GM12878 (cell line): ENCODE data around the gene DST. TPM values are rescaled to one million over a fixed set of nuclear protein-coding genes. Genes with fewer than 3 reads are reported as not detected.

Experiments
- ATAC-seq: fragments of 200-7000 bp; cut with Tn5 transposase; 3 replicates; pipeline ENCODE4 v1.9.1; 2020; ENCODE audit warnings: mild to moderate bottlenecking, moderate library complexity
- BruUV-seq: library from RNA; stranded (reverse); fragments of 400-500 nt; replicated peaks from 2 replicates; lab custom pipeline; 2021; lab: Mats Ljungman, UMichigan
- CTCF ChIA-PET: fragments of 300-600 bp; sonication (Branson Sonifier 250); formaldehyde crosslinking; extraction: SDS; loops from one replicate; lab custom pipeline; 2021; ENCODE audit warnings: inconsistent platforms; lab: Yijun Ruan, JAX
- POLR2A ChIA-PET: fragments of 350-600 bp; formaldehyde crosslinking; extraction: SDS; loops from one replicate; lab custom pipeline; 2021; ENCODE audit warnings: inconsistent platforms; lab: Charles Lee
- RAD21 ChIA-PET: fragments of 300-600 bp; sonication (Branson Sonifier 250); formaldehyde crosslinking; loops from one replicate; lab custom pipeline; 2023; ENCODE audit warnings: antibody characterized with exemption; ENCODE audit not compliant: unreplicated experiment; lab: Charles Lee
- SMC1A ChIA-PET: fragments of 300-600 bp; sonication (Branson Sonifier 250); formaldehyde crosslinking; loops from one replicate; lab custom pipeline; 2023; ENCODE audit not compliant: unreplicated experiment, uncharacterized antibody; lab: Charles Lee
- DNase-seq: peaks from one replicate; pipeline ENCODE4 v3.0.0-alpha.2; 2011; ENCODE audit warnings: low read depth, low spot score
- FAIRE-seq: peaks from 3 replicates; lab custom pipeline; 2011; peaks lifted over from hg19 to GRCh38; lab: Jason Lieb, UNC
- H2AFZ ChIP-seq: 2 replicates; pipeline ENCODE4 v1.6.0; 2011; ENCODE audit warnings: low read depth, low read length, control low read depth; ENCODE audit not compliant: control insufficient read depth
- H3K27ac ChIP-seq: 2 replicates; pipeline ENCODE4 v1.5.1; 2011; ENCODE audit warnings: control low read depth; ENCODE audit not compliant: control insufficient read depth, insufficient read depth
- H3K27me3 ChIP-seq, 2 experiments: replicated peaks in 1 of 2; 2 replicates each; pipeline versions ENCODE4 v1.6.0 to v1.6.1; 2011; ENCODE audit warnings: low read length in 1 of 2; ENCODE audit not compliant: control insufficient read depth in 2 of 2, insufficient read depth in 2 of 2
- H3K36me3 ChIP-seq, 2 experiments: 2 replicates each; pipeline ENCODE4 v1.5.1; 2011; ENCODE audit warnings: low read length in 1 of 2; ENCODE audit not compliant: control insufficient read depth in 2 of 2, insufficient read depth in 2 of 2
- H3K4me1 ChIP-seq: 2 replicates; pipeline ENCODE4 v1.6.1; 2011; ENCODE audit warnings: mild to moderate bottlenecking, low read length, moderate library complexity, mixed read lengths; ENCODE audit not compliant: control insufficient read depth, insufficient read depth
- H3K4me2 ChIP-seq: 2 replicates; pipeline ENCODE4 v1.6.0; 2011; ENCODE audit warnings: control low read depth; ENCODE audit not compliant: control insufficient read depth, insufficient read depth
- H3K4me3 ChIP-seq: fragments of 200-600 bp; sonication (generic); 2 replicates; pipeline ENCODE4 v1.5.1; 2016
- H3K79me2 ChIP-seq: 2 replicates; pipeline ENCODE4 v1.6.0; 2011; ENCODE audit warnings: low read length; ENCODE audit not compliant: control insufficient read depth, insufficient read depth
- H3K9ac ChIP-seq: 2 replicates; pipeline ENCODE4 v1.8.0; 2011; ENCODE audit warnings: low read length, control low read depth, mixed read lengths; ENCODE audit not compliant: control insufficient read depth, insufficient read depth
- H3K9me3 ChIP-seq: replicated peaks from 3 replicates; pipeline ENCODE4 v1.5.1; 2011; ENCODE audit warnings: mild to moderate bottlenecking, low read length; ENCODE audit not compliant: control insufficient read depth, insufficient read depth
- H4K20me1 ChIP-seq: 2 replicates; pipeline ENCODE4 v1.6.0; 2011; ENCODE audit not compliant: control insufficient read depth, insufficient read depth
- GABPA ChIP-seq: IDR thresholded peaks from 2 replicates; pipeline ENCODE4 v1.6.1; 2014; ENCODE audit warnings: antibody characterized with exemption, low read depth, mild to moderate bottlenecking, inconsistent platforms
- IKZF2 ChIP-seq, 2 experiments: fragments of 450-650 bp; IDR thresholded peaks; 2 replicates each; pipeline ENCODE4 v1.6.1; 2017; ENCODE audit warnings: mild to moderate bottlenecking in 2 of 2, moderate library complexity in 2 of 2
- NKRF ChIP-seq: fragments of 450-650 bp; conservative IDR thresholded peaks from 2 replicates; pipeline ENCODE4 v1.6.1; 2017; ENCODE audit warnings: mild to moderate bottlenecking, moderate library complexity
- RAD21 ChIP-seq: IDR thresholded peaks from 2 replicates; pipeline ENCODE4 v1.6.1; 2011; ENCODE audit warnings: mild to moderate bottlenecking, low read depth, low read length, moderate library complexity; ENCODE audit not compliant: insufficient read depth
- SMC3 ChIP-seq: IDR thresholded peaks from 2 replicates; pipeline ENCODE4 v1.6.1; 2011; ENCODE audit warnings: low read length, improper control_type of control experiment, borderline replicate concordance
- SUZ12 ChIP-seq: fragments of 200-600 bp; sonication (generic); IDR thresholded peaks from one replicate; pipeline ENCODE4 v1.6.1; 2018; ENCODE audit warnings: antibody characterized with exemption, mild to moderate bottlenecking; ENCODE audit not compliant: unreplicated experiment
- WGBS: methylation state at CpG from one replicate; pipeline ENCODE4 v1.1.6; 2016; ENCODE audit warnings: low lambda C conversion rate; ENCODE audit not compliant: insufficient replicate concordance, insufficient coverage; ENCODE audit errors: missing lambda C conversion rate; 5-methylcytosine and 5-hydroxymethylcytosine counted together
- in situ Hi-C: fragments of 300-500 bp; cut with MboI; formaldehyde crosslinking; loops from 9 replicates; pipeline ENCODE4 v1.14.3; 2018; ENCODE audit warnings: mixed read lengths
- intact Hi-C: fragments of 100-400 bp; cut with micrococcal nuclease; formaldehyde crosslinking; loops from one replicate; pipeline ENCODE4 v1.14.2; 2022; ENCODE audit not compliant: unreplicated experiment
- polyA plus RNA-seq, 11 experiments: library from polyadenylated mRNA; depleted of rRNA in 4 of 11; unstranded in 6 of 11; stranded (reverse) in 5 of 11; fragments of >200 nt; fragmentation: Nextera tagmentation in 4 of 11; fragmentation: Illumina TruSeq in 1 of 11; extraction: Ambion mirVana in 4 of 11; extraction: Trizol in 1 of 11; gene quantifications; 1 replicate in 1 of 11; 2 replicates in 10 of 11; pipeline versions ENCODE4 v1.2.1 to v1.2.3, GENCODE V29; 2011 to 2016; ENCODE audit warnings: inconsistent platforms in 2 of 11, missing spikeins in 2 of 11, low read depth in 1 of 11
- total RNA-seq, 4 experiments: library from RNA; depleted of rRNA in 3 of 4; stranded (reverse); fragments of >200 nt in 3 of 4; fragmentation: Illumina TruSeq in 1 of 4; extraction: Trizol in 1 of 4; gene quantifications; 2 replicates each; pipeline versions ENCODE4 v1.2.1 to v1.2.3, GENCODE V29; 2013 to 2021
- TF ChIP-seq, protein P1 (sequence below), 3 experiments: IDR thresholded peaks in 2 of 3; conservative IDR thresholded peaks in 1 of 3; 2 replicates each; pipeline ENCODE4 v1.5.1; 2011; ENCODE audit warnings: low read depth in 3 of 3, low read length in 3 of 3, mild to moderate bottlenecking in 3 of 3, control low read depth in 2 of 3, moderate library complexity in 2 of 3, inconsistent platforms in 1 of 3, mixed read lengths in 1 of 3; ENCODE audit not compliant: control insufficient read depth in 2 of 3, insufficient read depth in 1 of 3; ENCODE audit errors: extremely low read depth in 1 of 3

The DST gene
- total and polyA plus RNA-seq, 10 of the 15 experiments (the other 5 are each of a cell fraction or from before 2014, with no cell fraction given) = 32.1 to 156 (median 75.0) TPM

- H3K9me3 ChIP-seq = no peaks in the 10 kb centered on the region
- ChIA-PET SMC1A (interaction anchor here (0.9 to 3.1 kb wide), 14 partner anchors 9 to 213 kb away, joined by 3 to 18 read pairs (median 4); no protein-coding TSS in a partner anchor), RAD21 (interaction anchor here (0.6 to 2.3 kb wide), 6 partner anchors 60 to 213 kb away, joined by 3 to 17 read pairs (median 3); no protein-coding TSS in a partner anchor), POLR2A (no interaction called here), CTCF (interaction anchor here (0.7 to 7.1 kb wide), 17 partner anchors 8 to 266 kb away, joined by 3 to 88 read pairs (median 7); no protein-coding TSS in a partner anchor)
- no TSS peak for BruUV-seq
- no peak for FAIRE-seq
- H2AFZ ChIP-seq = no peak overlapping the region
- intact Hi-C loops (loop anchor here (5.0 kb wide), 1 partner anchor 679 kb away; the partner anchor contains the start of gene PRIM2), in situ Hi-C loops (no loop called here)
- no peaks in the 10 kb centered on the region for H3K27me3 ChIP-seq
- H3K27ac ChIP-seq = no peak overlapping the region
- ATAC-seq = no peak
- no peaks in the 10 kb centered on the region for H3K4me1 ChIP-seq
- peaks cover 2 to 23% of the 10 kb centered on the region in 2 experiments for H3K36me3 ChIP-seq
- no peaks in the 10 kb centered on the region for H4K20me1 ChIP-seq
- H3K9ac ChIP-seq = no peak overlapping the region
- no peak for DNase-seq
- H3K4me3 ChIP-seq = no peak overlapping the region
- no peaks in the 10 kb centered on the region for H3K79me2 ChIP-seq
- TF ChIP-seq SMC3 = no peak
- H3K4me2 ChIP-seq = no peak overlapping the region
Observed at GRCh38 chr6:56638760-56639159, 3.9 kb downstream of the DST start.

DNA sequence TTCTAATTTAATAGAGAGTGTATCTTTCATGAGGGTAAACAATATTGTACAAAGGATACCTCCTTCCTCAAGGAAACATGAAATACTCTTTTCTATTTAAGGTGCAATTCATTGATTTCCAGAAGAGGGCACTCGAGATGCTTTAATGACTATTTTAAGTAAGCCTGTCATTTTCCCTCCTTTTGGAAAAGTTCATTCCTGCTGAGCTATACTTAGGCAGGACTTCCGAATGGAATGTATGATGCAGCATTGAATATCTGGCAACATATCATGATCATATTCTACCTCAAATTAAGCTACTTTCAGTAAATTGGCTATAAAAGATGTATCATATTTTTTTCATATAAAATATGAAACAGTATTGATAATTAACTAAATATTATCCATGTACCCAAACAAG is 5.0 kb downstream of the DST start:
- Histone ChIP-seq H3K4me1 (no peaks in the 10 kb centered on the region), H3K27me3 (no peaks in the 10 kb centered on the region), H3K36me3 (peaks cover 2 to 25% of the 10 kb centered on the region in 2 experiments), H3K4me3 (no peak overlapping the region), H3K4me2 (no peak overlapping the region), H4K20me1 (no peaks in the 10 kb centered on the region), H3K27ac (no peak overlapping the region), H2AFZ (no peak overlapping the region), H3K9me3 (no peaks in the 10 kb centered on the region), H3K79me2 (no peaks in the 10 kb centered on the region), H3K9ac (no peak overlapping the region)
- ChIA-PET SMC1A (interaction anchor here (0.6 to 5.0 kb wide), 24 partner anchors 10 to 247 kb away, joined by 3 to 52 read pairs (median 4); no protein-coding TSS in a partner anchor), POLR2A (no interaction called here), CTCF (interaction anchor here (0.6 to 7.1 kb wide), 37 partner anchors 9 to 325 kb away, joined by 3 to 88 read pairs (median 5); no protein-coding TSS in a partner anchor), RAD21 (interaction anchor here (0.6 to 1.9 kb wide), 9 partner anchors 11 to 279 kb away, joined by 3 to 15 read pairs (median 4); no protein-coding TSS in a partner anchor)
- no TSS peak for BruUV-seq
- in situ Hi-C loops = no loop called here
- WGBS = 0% methylated on average over 2 of the region's 2 CpGs
- FAIRE-seq (peak; percentile 31), DNase-seq (peak; percentile 7), ATAC-seq (peak; percentile 52; the same call in 2 of the 3 replicates)
- intact Hi-C loops = loop anchor here (1.0 to 5.0 kb wide), 3 partner anchors 62 to 680 kb away; partner anchors contain the start of gene PRIM2
- TF ChIP-seq, protein P1, sequence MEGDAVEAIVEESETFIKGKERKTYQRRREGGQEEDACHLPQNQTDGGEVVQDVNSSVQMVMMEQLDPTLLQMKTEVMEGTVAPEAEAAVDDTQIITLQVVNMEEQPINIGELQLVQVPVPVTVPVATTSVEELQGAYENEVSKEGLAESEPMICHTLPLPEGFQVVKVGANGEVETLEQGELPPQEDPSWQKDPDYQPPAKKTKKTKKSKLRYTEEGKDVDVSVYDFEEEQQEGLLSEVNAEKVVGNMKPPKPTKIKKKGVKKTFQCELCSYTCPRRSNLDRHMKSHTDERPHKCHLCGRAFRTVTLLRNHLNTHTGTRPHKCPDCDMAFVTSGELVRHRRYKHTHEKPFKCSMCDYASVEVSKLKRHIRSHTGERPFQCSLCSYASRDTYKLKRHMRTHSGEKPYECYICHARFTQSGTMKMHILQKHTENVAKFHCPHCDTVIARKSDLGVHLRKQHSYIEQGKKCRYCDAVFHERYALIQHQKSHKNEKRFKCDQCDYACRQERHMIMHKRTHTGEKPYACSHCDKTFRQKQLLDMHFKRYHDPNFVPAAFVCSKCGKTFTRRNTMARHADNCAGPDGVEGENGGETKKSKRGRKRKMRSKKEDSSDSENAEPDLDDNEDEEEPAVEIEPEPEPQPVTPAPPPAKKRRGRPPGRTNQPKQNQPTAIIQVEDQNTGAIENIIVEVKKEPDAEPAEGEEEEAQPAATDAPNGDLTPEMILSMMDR (IDR thresholded peaks at IDR 0.05 in 2 of 3, conservative IDR thresholded peaks at IDR 0.05 in 1 of 3; ENCODE audit: control insufficient read depth in 2 of 3, extremely low read depth in 1 of 3, insufficient read depth in 1 of 3, low read depth in 3 of 3, low read length in 3 of 3) = peak; percentile 51 to 59 (median 55); a peak in 5 of 6 replicates
- TF ChIP-seq NKRF = no peak
- TF ChIP-seq SUZ12 = no peak
- peak; percentile 74 for TF ChIP-seq RAD21
- TF ChIP-seq GABPA = no peak
- peak; percentile 52 to 56; a peak in 2 of 4 replicates for TF ChIP-seq IKZF2 (IDR thresholded peaks at IDR 0.05)
